H9 (cell line): ENCODE measurements around the gene CHN2. TPM values are rescaled to one million over a fixed set of nuclear protein-coding genes. Genes with fewer than 3 reads are reported as not detected.

Experiments
- DNase-seq: peaks from one replicate; pipeline ENCODE4 v3.0.0-alpha.2; 2017
- H2AFZ ChIP-seq: one replicate; pipeline ENCODE4 v1.6.1; 2013; ENCODE audit warnings: mild to moderate bottlenecking, low read length, control low read depth, moderate library complexity
- H2AK5ac ChIP-seq: 2 replicates; pipeline ENCODE4 v1.6.1; 2013; ENCODE audit warnings: low read length, control low read depth, mixed read lengths; ENCODE audit not compliant: insufficient read length
- H2BK120ac ChIP-seq: one replicate; pipeline ENCODE4 v1.6.1; 2013; ENCODE audit warnings: low read depth, mild to moderate bottlenecking, low read length, control low read depth, inconsistent platforms; ENCODE audit not compliant: poor library complexity, severe bottlenecking
- H2BK12ac ChIP-seq: 2 replicates; pipeline ENCODE4 v1.6.1; 2013; ENCODE audit warnings: low read length, control low read depth, mixed read lengths, low read depth; ENCODE audit not compliant: insufficient read length
- H2BK15ac ChIP-seq: 2 replicates; pipeline ENCODE4 v1.6.1; 2013; ENCODE audit warnings: low read depth, low read length, control low read depth
- H2BK20ac ChIP-seq: one replicate; pipeline ENCODE4 v1.6.1; 2013; ENCODE audit warnings: low read depth, mild to moderate bottlenecking, low read length, control low read depth, inconsistent platforms; ENCODE audit not compliant: poor library complexity, severe bottlenecking
- H2BK5ac ChIP-seq: 2 replicates; pipeline ENCODE4 v1.6.1; 2013; ENCODE audit warnings: low read length, control low read depth, mixed read lengths; ENCODE audit not compliant: insufficient read length
- H3K14ac ChIP-seq: 2 replicates; pipeline ENCODE4 v1.6.1; 2013; ENCODE audit warnings: low read length, control low read depth; ENCODE audit not compliant: insufficient read depth
- H3K18ac ChIP-seq: 2 replicates; pipeline ENCODE4 v1.6.1; 2013; ENCODE audit warnings: low read depth, mild to moderate bottlenecking, mixed read lengths, low read length, control low read depth; ENCODE audit not compliant: insufficient read length
- H3K23ac ChIP-seq: 2 replicates; pipeline ENCODE4 v1.6.1; 2013; ENCODE audit warnings: low read length, control low read depth, mixed read lengths, low read depth; ENCODE audit not compliant: insufficient read length
- H3K23me2 ChIP-seq: 2 replicates; pipeline ENCODE4 v1.6.1; 2013; ENCODE audit warnings: low read depth, mild to moderate bottlenecking, mixed read lengths, low read length, control low read depth; ENCODE audit not compliant: insufficient read length, poor library complexity, severe bottlenecking
- H3K27ac ChIP-seq: 2 replicates; pipeline ENCODE4 v1.5.1; 2013; ENCODE audit warnings: low read length, control low read depth, mixed read lengths, low read depth; ENCODE audit not compliant: insufficient read length
- H3K27me3 ChIP-seq: 2 replicates; pipeline ENCODE4 v1.6.1; 2013; ENCODE audit warnings: low read length, control low read depth, inconsistent platforms; ENCODE audit not compliant: insufficient read depth
- H3K4ac ChIP-seq: 2 replicates; pipeline ENCODE4 v1.6.1; 2013; ENCODE audit warnings: low read depth, mild to moderate bottlenecking, control low read depth, inconsistent platforms, low read length, moderate library complexity
- H3K4me1 ChIP-seq: 2 replicates; pipeline ENCODE4 v1.6.1; 2013; ENCODE audit warnings: low read length, control low read depth, inconsistent platforms; ENCODE audit not compliant: insufficient read depth
- H3K4me2 ChIP-seq: 2 replicates; pipeline ENCODE4 v1.6.1; 2013; ENCODE audit warnings: low read length, control low read depth, mixed read lengths; ENCODE audit not compliant: insufficient read length, insufficient read depth
- H3K56ac ChIP-seq: 2 replicates; pipeline ENCODE4 v1.6.1; 2013; ENCODE audit warnings: low read depth, mild to moderate bottlenecking, mixed read lengths, low read length, control low read depth; ENCODE audit not compliant: insufficient read length
- H3K79me1 ChIP-seq: 2 replicates; pipeline ENCODE4 v1.6.1; 2013; ENCODE audit warnings: low read depth, mild to moderate bottlenecking, moderate library complexity, low read length, control low read depth, inconsistent platforms; ENCODE audit not compliant: insufficient read depth, poor library complexity, severe bottlenecking
- H3K79me2 ChIP-seq: 2 replicates; pipeline ENCODE4 v1.6.1; 2013; ENCODE audit warnings: low read length, control low read depth, inconsistent platforms; ENCODE audit not compliant: insufficient read depth
- H3K9ac ChIP-seq: 2 replicates; pipeline ENCODE4 v1.6.1; 2013; ENCODE audit warnings: low read length, control low read depth, mixed read lengths; ENCODE audit not compliant: insufficient read length; ENCODE audit errors: extremely low read depth
- H3K9me3 ChIP-seq: one replicate; pipeline ENCODE4 v1.6.1; 2013; ENCODE audit warnings: low read depth, low read length, inconsistent platforms; ENCODE audit not compliant: control insufficient read depth
- H3T11ph ChIP-seq: one replicate; pipeline ENCODE4 v1.6.1; 2013; ENCODE audit warnings: mild to moderate bottlenecking, low read length, control low read depth, inconsistent platforms
- H4K20me1 ChIP-seq: one replicate; pipeline ENCODE4 v1.6.1; 2013; ENCODE audit not compliant: control insufficient read depth, insufficient read length, insufficient read depth
- H4K5ac ChIP-seq: 2 replicates; pipeline ENCODE4 v1.6.1; 2013; ENCODE audit warnings: low read depth, mild to moderate bottlenecking, mixed read lengths, low read length, control low read depth; ENCODE audit not compliant: insufficient read length
- H4K8ac ChIP-seq: replicated peaks from 2 replicates; pipeline ENCODE4 v1.6.1; 2013; ENCODE audit warnings: low read length, control low read depth, mixed read lengths, low read depth; ENCODE audit not compliant: insufficient read length
- H4K91ac ChIP-seq: 2 replicates; pipeline ENCODE4 v1.6.1; 2013; ENCODE audit warnings: low read depth, mild to moderate bottlenecking, moderate library complexity, mixed read lengths, low read length, control low read depth; ENCODE audit not compliant: insufficient read length
- H3K27ac Mint-ChIP-seq, 3 experiments: 2 replicates in 2 of 3; 3 replicates in 1 of 3; pipeline ENCODE4 v1.8.0; 2020 to 2021; ENCODE audit warnings: mixed read lengths in 3 of 3, mild to moderate bottlenecking in 1 of 3, moderate library complexity in 1 of 3
- H3K27me3 Mint-ChIP-seq: 2 replicates; pipeline ENCODE4 v1.8.0; 2021; ENCODE audit warnings: low read depth, mild to moderate bottlenecking, moderate library complexity, mixed read lengths
- H3K36me3 Mint-ChIP-seq, 3 experiments: 2 replicates in 2 of 3; 3 replicates in 1 of 3; pipeline ENCODE4 v1.8.0; 2020 to 2021; ENCODE audit warnings: low read depth in 3 of 3, mixed read lengths in 3 of 3; ENCODE audit not compliant: insufficient read depth in 1 of 3
- H3K4me1 Mint-ChIP-seq, 2 experiments: 2 replicates each; pipeline ENCODE4 v1.8.0; 2020; ENCODE audit warnings: mixed read lengths in 2 of 2
- H3K4me3 Mint-ChIP-seq, 2 experiments: 2 replicates in 1 of 2; 3 replicates in 1 of 2; pipeline ENCODE4 v1.8.0; 2020 to 2021; ENCODE audit warnings: mild to moderate bottlenecking in 2 of 2, mixed read lengths in 2 of 2, moderate library complexity in 1 of 2
- H3K9me3 Mint-ChIP-seq, 2 experiments: 2 replicates in 1 of 2; 3 replicates in 1 of 2; pipeline ENCODE4 v1.8.0; 2020; ENCODE audit warnings: mild to moderate bottlenecking in 2 of 2, mixed read lengths in 2 of 2, moderate library complexity in 1 of 2
- WGBS: extraction: QIAGEN DNeasy Blood & Tissue Kit; methylation state at CpG from one replicate; pipeline ENCODE4 v1.1.7; 2013; ENCODE audit warnings: missing lambda C conversion rate, low lambda C conversion rate, mixed read lengths; ENCODE audit not compliant: insufficient read length; ENCODE audit errors: extremely low coverage; 5-methylcytosine and 5-hydroxymethylcytosine counted together
- total RNA-seq: library from RNA; stranded (reverse); gene quantifications from 2 replicates; pipeline ENCODE4 v1.2.1, GENCODE V29; 2021
- TF ChIP-seq, protein P1 (sequence below): fragments of 200-600 bp; sonication (generic); conservative IDR thresholded peaks from 3 replicates; pipeline ENCODE4 v1.8.0; 2021; ENCODE audit warnings: antibody characterized with exemption, mild to moderate bottlenecking

Gene CHN2
- total RNA-seq, 1 experiment from 2014 or later = 3.3 TPM

DNA sequence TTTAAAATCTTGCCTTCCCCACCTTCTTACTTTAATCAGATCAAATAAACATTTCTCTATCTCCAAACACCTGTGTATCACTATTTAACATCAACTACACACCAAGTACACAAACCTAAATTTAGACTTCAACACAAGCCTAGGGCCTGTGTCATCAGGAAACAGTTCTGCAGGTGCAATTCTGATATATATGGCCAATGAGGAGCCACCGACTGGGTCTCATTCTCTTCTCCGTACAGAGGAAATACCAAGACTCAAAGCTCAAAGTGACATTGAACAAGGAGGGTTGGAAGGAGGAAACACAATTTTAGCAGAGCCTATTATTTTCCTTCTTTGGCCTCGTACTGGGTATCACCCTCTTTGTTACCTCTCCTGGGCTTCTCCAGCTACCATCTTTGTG, 216.4 kb downstream of the CHN2 start:
- no peak overlapping the region for H3K9ac ChIP-seq
- H3K79me1 ChIP-seq = no peaks in the 10 kb centered on the region
- H3K27me3 ChIP-seq = no peaks in the 10 kb centered on the region
- Mint-ChIP-seq H3K4me3 (no peak overlapping the region), H3K36me3 (no peaks in the 10 kb centered on the region), H3K27ac (no peak overlapping the region), H3K4me1 (peaks cover 20 to 22% of the 10 kb centered on the region in 2 experiments), H3K9me3 (no peaks in the 10 kb centered on the region), H3K27me3 (no peaks in the 10 kb centered on the region; the same call in 1 of the 2 replicates)
- no peak overlapping the region for H2BK12ac ChIP-seq
- no peak overlapping the region for H3K14ac ChIP-seq
- no peak overlapping the region for H3K23ac ChIP-seq
- H3K79me2 ChIP-seq = no peaks in the 10 kb centered on the region
- H4K5ac ChIP-seq = no peak overlapping the region
- no peaks in the 10 kb centered on the region for H3K23me2 ChIP-seq
- TF ChIP-seq, protein P1, sequence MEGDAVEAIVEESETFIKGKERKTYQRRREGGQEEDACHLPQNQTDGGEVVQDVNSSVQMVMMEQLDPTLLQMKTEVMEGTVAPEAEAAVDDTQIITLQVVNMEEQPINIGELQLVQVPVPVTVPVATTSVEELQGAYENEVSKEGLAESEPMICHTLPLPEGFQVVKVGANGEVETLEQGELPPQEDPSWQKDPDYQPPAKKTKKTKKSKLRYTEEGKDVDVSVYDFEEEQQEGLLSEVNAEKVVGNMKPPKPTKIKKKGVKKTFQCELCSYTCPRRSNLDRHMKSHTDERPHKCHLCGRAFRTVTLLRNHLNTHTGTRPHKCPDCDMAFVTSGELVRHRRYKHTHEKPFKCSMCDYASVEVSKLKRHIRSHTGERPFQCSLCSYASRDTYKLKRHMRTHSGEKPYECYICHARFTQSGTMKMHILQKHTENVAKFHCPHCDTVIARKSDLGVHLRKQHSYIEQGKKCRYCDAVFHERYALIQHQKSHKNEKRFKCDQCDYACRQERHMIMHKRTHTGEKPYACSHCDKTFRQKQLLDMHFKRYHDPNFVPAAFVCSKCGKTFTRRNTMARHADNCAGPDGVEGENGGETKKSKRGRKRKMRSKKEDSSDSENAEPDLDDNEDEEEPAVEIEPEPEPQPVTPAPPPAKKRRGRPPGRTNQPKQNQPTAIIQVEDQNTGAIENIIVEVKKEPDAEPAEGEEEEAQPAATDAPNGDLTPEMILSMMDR = no peak
- H3K27ac ChIP-seq = no peak overlapping the region
- no peaks in the 10 kb centered on the region for H3K9me3 ChIP-seq
- H3K56ac ChIP-seq = no peak overlapping the region
- no peak overlapping the region for H2BK20ac ChIP-seq
- H4K91ac ChIP-seq = no peak overlapping the region
- no peak overlapping the region for H3K4me2 ChIP-seq
- H4K8ac ChIP-seq = no peak overlapping the region
- WGBS = no CpG with 5 or more reads among the region's 3 CpGs
- no peak overlapping the region for H2BK15ac ChIP-seq
- no peak for DNase-seq
- no peak overlapping the region for H2BK5ac ChIP-seq
- H3K18ac ChIP-seq = no peak overlapping the region
- H2AFZ ChIP-seq = no peak overlapping the region
- H2BK120ac ChIP-seq = no peak overlapping the region
- H3T11ph ChIP-seq = no peak overlapping the region
- H2AK5ac ChIP-seq = no peak overlapping the region
- no peaks in the 10 kb centered on the region for H4K20me1 ChIP-seq
- no peak overlapping the region for H3K4ac ChIP-seq
- H3K4me1 ChIP-seq = peaks cover 4% of the 10 kb centered on the region; the same call in 1 of the 2 replicates
